ENCODE data around the gene HMGA1.
A peak's percentile ranks its signal among the peaks of the same experiment; 100 is the strongest.

HMGA1 gene, protein sequence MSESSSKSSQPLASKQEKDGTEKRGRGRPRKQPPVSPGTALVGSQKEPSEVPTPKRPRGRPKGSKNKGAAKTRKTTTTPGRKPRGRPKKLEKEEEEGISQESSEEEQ

DNA sequence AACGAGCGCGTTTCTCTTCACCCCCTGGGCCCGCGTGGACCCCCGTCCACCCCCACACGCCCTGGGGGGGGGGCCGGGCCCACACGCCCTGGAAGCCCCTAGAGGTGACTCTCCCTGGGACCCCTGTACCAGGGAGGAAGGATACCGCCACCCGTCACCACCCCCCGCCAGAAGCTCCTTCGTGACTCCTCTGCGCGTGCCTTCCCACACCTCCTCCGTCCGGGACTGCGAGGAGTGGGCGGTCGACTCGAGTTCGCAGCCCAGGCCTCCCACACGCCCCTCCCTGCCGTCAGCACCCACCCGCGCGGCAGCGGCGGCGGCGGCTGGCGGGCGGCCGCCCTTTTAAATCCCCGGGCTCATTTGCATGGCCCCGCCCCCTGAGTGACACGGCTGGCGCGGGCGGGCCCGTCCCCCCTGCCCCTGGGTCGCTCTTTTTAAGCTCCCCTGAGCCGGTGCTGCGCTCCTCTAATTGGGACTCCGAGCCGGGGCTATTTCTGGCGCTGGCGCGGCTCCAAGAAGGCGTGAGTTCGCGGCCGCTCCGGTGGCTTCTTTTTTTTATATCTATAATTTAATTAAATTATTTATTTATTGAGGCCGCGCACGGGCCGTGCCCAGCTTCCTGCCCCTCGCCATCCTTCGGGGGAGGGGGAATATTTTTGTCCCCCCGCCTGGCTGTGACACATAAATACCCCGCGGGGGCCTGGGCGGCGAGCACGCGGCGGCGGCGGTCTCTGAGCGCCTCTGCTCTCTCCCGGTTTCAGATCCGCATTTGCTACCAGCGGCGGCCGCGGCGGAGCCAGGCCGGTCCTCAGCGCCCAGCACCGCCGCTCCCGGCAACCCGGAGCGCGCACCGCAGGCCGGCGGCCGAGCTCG, at the start of gene HMGA1:
TSS of gene HMGA1 (plus strand) at position 431 of the 873 bp plus-strand sequence. CDS start 3,908 bp downstream, outside the sequence.
- Histone ChIP-seq H3K9me3 (ENCODE audit: control insufficient read depth, insufficient read depth, low read length) (no peaks in the 10 kb centered on the region), H3K4me1 (ENCODE audit: insufficient read depth, low read length) (peaks cover 40% of the 10 kb centered on the region), H3K9ac (ENCODE audit: low read depth, low read length) (peak within 1 kb of the TSS; percentile 96)

DNA sequence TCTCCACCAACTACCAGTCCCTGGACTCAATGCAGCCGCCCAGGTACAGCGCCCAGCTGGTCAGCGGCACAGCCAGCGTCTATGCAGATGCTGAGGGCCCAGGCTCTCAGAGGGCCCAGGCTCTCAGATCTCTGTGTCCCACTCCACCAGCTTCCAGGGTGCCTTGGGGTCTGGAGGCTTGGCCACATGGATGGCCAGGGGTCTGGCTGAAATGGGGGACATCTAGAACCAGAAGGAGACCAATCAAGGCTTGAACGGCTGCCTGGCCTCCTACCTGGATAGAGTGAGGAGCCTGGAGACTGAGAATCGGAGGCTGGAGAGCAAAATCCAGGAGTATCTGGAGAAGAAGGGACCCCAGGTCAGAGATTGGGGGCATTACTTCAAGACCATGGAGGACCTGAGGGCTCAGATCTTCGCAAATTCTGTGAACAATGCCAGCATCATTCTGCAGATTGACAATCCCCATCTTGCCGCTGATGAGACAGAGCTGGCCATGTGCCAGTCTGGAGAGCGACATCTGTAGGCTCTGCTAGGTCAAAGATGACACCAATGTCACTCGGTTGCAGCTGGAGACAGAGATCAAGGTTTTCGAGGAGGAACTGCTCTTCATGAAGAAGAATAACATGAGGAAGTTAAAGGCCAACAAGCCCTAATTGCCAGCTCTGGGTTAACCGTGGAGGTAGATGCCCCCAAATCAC, 46.7 kb upstream of the HMGA1 start:
- Histone ChIP-seq H3K4me1 (ENCODE audit: insufficient read depth, low read length) (no peaks in the 10 kb centered on the region), H3K36me3 (ENCODE audit: insufficient read depth, low read length) (no peaks in the 10 kb centered on the region), H3K9ac (ENCODE audit: low read depth, low read length) (no peak overlapping the region), H3K9me3 (ENCODE audit: control insufficient read depth, insufficient read depth, low read length) (no peaks in the 10 kb centered on the region)

More for the DNA sequence above, at the start of gene HMGA1:
- H3K36me3 ChIP-seq (ENCODE audit: insufficient read depth, low read length): peaks cover 30% of the 10 kb centered on the region

DNA sequence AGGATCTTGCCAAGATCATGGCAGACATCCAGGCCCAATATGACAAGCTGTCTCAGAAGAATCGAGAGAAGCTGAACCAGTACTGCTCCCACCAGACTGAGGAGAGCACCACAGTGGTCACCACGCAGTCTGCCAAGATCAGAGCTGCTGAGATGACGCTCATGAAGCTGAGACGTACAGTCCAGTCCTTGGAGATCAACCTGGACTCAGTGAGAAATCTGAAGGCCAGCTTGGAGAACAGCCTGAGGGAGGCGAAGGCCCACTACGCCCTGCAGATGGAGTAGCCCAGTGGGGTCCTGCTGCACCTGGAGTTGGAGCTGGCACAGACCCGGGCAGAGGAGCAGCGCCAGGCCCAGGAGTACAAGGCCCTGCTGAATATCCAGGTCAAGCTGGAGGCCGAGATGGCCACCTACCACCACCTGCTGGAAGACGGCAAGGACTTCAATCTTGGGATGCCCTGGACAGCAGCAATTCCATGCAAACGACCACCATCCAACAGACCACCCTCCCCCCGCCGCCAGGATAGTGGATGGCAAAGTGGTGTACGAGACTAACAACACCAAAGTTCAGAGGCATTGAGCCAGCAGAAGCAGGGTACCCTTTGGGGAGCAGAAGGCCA, 46.1 kb upstream of the HMGA1 start:
- no peaks in the 10 kb centered on the region for H3K4me1 ChIP-seq (ENCODE audit: insufficient read depth, low read length)
- H3K9me3 ChIP-seq (ENCODE audit: control insufficient read depth, insufficient read depth, low read length): no peaks in the 10 kb centered on the region
- no peak overlapping the region for H3K9ac ChIP-seq (ENCODE audit: low read depth, low read length)
- no peaks in the 10 kb centered on the region for H3K36me3 ChIP-seq (ENCODE audit: insufficient read depth, low read length)

DNA sequence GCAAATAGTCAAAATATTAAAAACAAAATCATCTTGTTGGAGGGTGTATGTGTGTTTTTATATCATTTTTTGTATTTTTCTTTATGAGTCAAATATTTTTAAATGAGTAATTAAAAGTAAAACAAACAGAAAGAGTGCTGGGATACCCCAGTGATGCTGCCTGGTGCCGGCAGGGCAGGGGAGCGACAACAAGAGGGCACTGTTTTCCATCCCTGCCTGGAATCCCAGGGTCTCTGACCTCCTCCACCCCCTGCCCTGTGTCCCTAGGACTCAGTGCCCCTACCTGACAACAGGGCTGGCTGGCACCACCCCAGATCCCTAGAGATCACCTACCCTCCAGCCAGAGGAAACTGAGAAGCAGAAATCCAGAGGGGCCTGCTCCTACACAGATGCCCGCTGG, 41.9 kb upstream of the HMGA1 start:
- H3K9me3 ChIP-seq (ENCODE audit: control insufficient read depth, insufficient read depth, low read length): no peaks in the 10 kb centered on the region
- H3K36me3 ChIP-seq (ENCODE audit: insufficient read depth, low read length): no peaks in the 10 kb centered on the region
- H3K4me1 ChIP-seq (ENCODE audit: insufficient read depth, low read length): peaks cover 7% of the 10 kb centered on the region
- no peak overlapping the region for H3K9ac ChIP-seq (ENCODE audit: low read depth, low read length)

DNA sequence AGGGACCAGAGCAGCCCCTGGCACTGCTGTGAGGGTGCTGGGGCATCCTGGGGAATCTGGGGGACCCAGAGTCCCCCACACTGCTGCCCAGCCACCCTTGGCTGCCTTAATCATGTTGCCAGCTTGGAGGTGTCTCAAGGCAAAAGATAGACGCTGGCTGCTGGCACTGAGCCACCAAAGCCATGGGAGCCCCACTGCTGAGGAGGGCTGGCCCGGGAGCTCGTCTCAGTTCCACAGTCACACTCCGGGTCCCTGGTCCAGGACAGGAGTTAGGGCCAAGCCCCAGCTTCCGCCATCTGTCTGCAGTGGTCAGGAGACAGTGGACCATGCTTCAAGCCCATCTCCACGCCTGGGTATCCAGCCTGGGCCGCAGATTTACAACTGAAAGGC, 41.0 kb upstream of the HMGA1 start:
- Histone ChIP-seq H3K4me1 (ENCODE audit: insufficient read depth, low read length) (peaks cover 13% of the 10 kb centered on the region), H3K9ac (ENCODE audit: low read depth, low read length) (no peak overlapping the region), H3K9me3 (ENCODE audit: control insufficient read depth, insufficient read depth, low read length) (no peaks in the 10 kb centered on the region), H3K36me3 (ENCODE audit: insufficient read depth, low read length) (no peaks in the 10 kb centered on the region)

DNA sequence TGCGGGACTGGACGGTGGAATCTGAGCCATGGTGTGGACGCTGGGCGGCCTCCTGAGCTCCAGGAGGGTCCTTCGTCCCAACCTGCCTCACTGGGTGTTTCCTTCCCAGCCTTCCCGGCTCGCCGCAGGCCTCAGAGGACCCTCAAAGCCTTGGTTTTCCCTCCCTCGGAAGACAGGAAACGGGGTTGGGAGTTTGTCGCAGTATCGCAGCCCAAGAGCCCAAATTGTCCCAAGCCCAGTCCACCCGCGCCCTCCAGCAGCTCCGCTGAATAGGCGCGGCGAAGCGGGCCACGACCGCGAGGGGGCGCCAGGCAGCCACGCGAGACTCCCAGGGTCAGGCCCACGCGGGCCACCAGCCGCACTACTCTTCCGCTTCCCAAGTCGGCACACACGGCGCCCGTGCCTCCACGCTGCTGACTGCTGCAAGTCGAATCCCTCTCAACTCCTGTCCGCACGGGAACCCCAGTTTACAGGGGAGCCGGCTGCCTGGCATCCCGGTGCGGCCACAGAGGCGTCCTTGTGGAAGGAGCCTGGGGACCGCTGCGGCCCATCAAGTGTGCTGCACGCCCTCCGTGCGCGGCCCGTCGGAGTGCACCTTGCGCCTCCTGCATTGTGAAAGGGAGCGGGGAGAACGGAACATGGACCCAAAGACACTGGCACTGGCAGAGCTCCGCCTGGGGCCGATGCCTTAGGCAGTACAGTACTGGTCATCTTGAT, 40.4 kb upstream of the HMGA1 start:
- H3K9ac ChIP-seq (ENCODE audit: low read depth, low read length): peak overlapping the region; percentile 16; the same call in 1 of the 2 replicates

DNA sequence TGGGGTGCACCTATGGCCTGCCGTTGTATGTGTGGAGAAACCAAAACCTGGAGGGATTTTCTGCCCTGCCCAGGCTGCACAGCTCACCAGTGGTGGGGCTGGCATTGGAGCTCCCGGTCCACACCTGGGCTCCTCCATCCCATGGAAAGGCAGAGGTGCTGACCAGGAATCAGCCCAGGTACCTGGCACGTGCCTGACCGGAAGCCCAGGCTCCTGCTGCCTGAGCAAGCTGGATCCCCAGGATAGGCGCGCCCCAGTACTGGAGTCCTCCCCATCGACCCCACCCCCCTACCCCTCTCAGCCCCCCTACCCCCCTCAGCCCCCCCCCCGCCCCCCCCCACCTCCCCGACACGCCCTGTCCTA, 39.9 kb upstream of the HMGA1 start:
- H3K9me3 ChIP-seq (ENCODE audit: control insufficient read depth, insufficient read depth, low read length): no peaks in the 10 kb centered on the region
- H3K36me3 ChIP-seq (ENCODE audit: insufficient read depth, low read length): no peaks in the 10 kb centered on the region
- peaks cover 15% of the 10 kb centered on the region for H3K4me1 ChIP-seq (ENCODE audit: insufficient read depth, low read length)
- no peak overlapping the region; the same call in 1 of the 2 replicates for H3K9ac ChIP-seq (ENCODE audit: low read depth, low read length)

More for the DNA sequence above, 40.4 kb upstream of the HMGA1 start:
- H3K9me3 ChIP-seq (ENCODE audit: control insufficient read depth, insufficient read depth, low read length): no peaks in the 10 kb centered on the region
- no peaks in the 10 kb centered on the region for H3K36me3 ChIP-seq (ENCODE audit: insufficient read depth, low read length)
- peaks cover 15% of the 10 kb centered on the region for H3K4me1 ChIP-seq (ENCODE audit: insufficient read depth, low read length)

DNA sequence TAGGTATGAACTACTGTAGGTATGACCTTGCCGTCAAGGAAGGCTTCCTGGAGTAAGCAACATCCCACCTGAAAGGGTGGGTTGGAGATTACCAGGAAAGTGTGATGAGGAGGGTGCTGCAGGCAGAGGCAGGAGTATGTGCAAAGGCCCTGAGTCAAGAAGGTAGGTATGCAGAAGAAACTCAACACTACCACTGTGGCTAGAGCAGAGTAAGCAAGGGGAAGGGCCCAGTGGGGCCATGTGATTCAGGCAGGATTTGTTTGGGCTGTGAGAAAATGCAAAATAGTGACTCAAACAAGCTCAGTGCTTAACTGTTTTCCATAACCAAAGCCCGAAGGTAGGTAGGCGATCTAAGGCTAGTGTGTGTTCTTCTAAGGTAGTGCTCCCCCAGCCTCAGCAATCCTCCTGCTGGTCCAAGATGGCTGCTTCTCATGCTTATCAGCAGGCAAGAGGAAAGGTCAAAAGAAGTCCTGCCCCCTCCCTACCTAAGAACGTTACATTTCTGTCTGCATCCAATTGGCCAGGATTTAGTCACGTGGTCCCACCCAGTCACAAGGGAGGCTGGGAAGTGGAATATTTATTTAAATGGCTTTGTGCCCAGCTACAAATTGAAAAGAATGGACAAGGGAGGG, 36.2 kb upstream of the HMGA1 start:
- Histone ChIP-seq H3K9ac (ENCODE audit: low read depth, low read length) (no peak overlapping the region), H3K9me3 (ENCODE audit: control insufficient read depth, insufficient read depth, low read length) (no peaks in the 10 kb centered on the region), H3K36me3 (ENCODE audit: insufficient read depth, low read length) (no peaks in the 10 kb centered on the region), H3K4me1 (ENCODE audit: insufficient read depth, low read length) (peaks cover 24% of the 10 kb centered on the region)

DNA sequence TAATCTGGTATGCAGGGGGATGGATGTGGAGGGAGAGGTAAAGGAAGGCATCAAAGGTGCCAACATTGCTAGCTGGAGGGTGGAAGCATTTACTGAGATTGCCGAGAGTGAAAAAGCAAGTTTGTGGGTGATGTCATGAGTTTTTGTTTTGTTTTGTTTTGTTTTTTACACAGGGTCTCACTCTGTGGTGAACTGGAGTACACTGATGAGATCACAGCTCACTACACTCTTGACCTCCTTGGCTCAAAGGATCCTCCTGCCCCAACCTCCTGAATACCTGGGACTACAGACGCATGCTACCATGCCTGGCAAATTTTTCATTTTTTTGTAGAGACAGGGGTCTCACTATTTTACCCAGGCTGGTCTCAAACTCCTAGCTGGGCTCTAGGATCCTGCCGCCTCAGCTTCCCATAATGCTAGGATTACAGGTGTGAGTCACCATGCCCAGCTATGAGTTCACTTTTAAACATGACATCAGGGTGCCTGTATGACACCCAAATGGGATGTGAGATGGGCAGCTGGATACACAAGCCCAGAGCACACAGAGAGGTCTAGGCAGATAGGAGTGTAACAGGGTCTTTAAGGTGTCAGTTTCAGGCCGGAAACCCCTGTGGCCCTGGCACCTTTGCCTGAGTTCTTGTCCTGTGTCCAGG, 35.1 kb upstream of the HMGA1 start:
- Histone ChIP-seq H3K36me3 (ENCODE audit: insufficient read depth, low read length) (no peaks in the 10 kb centered on the region), H3K9ac (ENCODE audit: low read depth, low read length) (no peak overlapping the region), H3K4me1 (ENCODE audit: insufficient read depth, low read length) (peaks cover 30% of the 10 kb centered on the region), H3K9me3 (ENCODE audit: control insufficient read depth, insufficient read depth, low read length) (no peaks in the 10 kb centered on the region)

DNA sequence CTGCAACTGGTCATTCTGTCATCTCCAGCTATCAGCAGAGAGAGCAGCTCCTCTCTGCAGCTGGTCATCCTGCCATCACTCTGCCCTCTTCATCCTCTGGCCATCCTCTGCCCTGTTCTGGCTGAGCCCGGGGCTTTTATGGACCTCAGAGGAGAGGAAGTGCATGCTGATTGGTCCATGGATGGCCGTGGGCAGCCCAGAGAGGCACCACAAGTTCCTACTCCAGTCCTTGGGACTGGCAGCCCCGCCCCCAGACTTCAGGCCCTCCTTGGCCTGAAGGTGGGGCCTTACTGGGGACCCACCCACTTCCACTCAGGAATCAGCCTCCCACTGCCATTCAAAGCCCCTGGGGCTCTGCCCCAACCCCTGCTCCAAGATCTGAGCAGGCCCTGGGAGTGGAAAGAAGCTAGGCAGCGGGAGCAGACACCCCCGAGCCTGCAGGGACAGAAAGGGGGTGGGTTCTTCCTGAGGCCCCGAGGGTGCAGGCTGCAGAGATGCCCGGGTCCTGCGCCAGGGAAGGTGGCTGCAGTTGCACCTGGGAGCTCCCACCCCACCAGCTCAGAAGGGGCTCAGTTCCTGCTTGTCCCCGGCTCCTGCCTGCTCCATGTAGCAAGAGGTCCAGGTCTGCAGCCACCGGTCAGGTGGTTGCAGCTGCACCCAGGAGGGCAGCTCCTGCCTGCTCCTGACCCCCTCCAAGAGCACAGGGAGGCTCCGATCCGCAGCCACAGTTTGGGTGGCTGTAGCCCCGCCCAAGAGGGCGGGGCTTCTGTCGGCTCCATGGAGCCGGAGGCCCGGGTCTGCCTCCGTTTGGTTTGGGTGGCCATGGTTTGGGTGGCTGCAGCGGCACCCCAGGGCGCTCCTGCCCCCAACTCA, 34.1 kb upstream of the HMGA1 start:
- Histone ChIP-seq H3K36me3 (ENCODE audit: insufficient read depth, low read length) (no peaks in the 10 kb centered on the region), H3K4me1 (ENCODE audit: insufficient read depth, low read length) (peaks cover 36% of the 10 kb centered on the region), H3K9me3 (ENCODE audit: control insufficient read depth, insufficient read depth, low read length) (no peaks in the 10 kb centered on the region), H3K9ac (ENCODE audit: low read depth, low read length) (no peak overlapping the region; the same call in 1 of the 2 replicates)

DNA sequence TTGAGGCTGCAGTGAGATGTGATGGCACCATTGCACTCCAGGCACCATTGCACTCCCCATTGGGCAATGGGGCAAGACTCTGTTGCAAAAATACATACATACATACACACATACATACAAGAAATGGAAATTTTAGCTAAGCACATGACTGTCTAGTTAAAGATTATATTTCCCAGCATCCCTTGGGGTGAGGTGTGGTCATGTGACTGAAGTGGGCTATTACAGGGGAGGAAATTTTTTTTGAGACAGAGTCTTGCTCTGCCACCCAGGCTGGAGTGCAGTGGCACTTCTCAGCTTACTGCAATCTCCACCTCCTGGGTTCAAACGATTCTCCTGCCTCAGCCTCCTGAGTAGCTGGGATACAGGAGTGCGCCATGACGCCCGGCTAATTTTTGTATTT, 32.0 kb upstream of the HMGA1 start:
- H3K9me3 ChIP-seq (ENCODE audit: control insufficient read depth, insufficient read depth, low read length): no peaks in the 10 kb centered on the region
- peaks cover 29% of the 10 kb centered on the region for H3K4me1 ChIP-seq (ENCODE audit: insufficient read depth, low read length)
- no peak overlapping the region for H3K9ac ChIP-seq (ENCODE audit: low read depth, low read length)
- no peaks in the 10 kb centered on the region for H3K36me3 ChIP-seq (ENCODE audit: insufficient read depth, low read length)

DNA sequence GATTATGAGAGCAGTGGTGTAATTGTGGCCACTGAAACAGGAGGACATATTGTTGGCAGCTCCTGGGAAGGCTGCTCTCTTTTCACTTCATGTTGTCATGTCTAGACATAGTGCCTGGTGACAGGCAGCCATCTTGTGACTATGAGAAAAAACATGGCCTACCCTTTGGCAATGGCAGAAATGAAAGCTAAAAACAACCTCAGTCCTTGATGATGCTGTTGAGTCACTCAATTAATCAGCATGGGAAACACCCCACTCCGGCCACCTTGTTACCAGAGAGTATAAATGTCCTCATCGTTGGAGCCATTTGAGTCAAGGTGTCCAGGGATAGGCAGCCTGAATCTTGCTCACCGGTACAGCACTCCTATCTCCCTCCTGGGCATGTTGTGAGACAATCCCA, 31.2 kb upstream of the HMGA1 start:
- Histone ChIP-seq H3K36me3 (ENCODE audit: insufficient read depth, low read length) (no peaks in the 10 kb centered on the region), H3K9me3 (ENCODE audit: control insufficient read depth, insufficient read depth, low read length) (no peaks in the 10 kb centered on the region), H3K9ac (ENCODE audit: low read depth, low read length) (no peak overlapping the region), H3K4me1 (ENCODE audit: insufficient read depth, low read length) (peaks cover 26% of the 10 kb centered on the region)
